ENCODE results near the gene GPRIN2.
"Not testable (repeated sequence)": the region's sequence is repeated elsewhere in the genome, so short reads cannot be mapped to it uniquely, and the experiment has no call there.

GPRIN2 gene

DNA sequence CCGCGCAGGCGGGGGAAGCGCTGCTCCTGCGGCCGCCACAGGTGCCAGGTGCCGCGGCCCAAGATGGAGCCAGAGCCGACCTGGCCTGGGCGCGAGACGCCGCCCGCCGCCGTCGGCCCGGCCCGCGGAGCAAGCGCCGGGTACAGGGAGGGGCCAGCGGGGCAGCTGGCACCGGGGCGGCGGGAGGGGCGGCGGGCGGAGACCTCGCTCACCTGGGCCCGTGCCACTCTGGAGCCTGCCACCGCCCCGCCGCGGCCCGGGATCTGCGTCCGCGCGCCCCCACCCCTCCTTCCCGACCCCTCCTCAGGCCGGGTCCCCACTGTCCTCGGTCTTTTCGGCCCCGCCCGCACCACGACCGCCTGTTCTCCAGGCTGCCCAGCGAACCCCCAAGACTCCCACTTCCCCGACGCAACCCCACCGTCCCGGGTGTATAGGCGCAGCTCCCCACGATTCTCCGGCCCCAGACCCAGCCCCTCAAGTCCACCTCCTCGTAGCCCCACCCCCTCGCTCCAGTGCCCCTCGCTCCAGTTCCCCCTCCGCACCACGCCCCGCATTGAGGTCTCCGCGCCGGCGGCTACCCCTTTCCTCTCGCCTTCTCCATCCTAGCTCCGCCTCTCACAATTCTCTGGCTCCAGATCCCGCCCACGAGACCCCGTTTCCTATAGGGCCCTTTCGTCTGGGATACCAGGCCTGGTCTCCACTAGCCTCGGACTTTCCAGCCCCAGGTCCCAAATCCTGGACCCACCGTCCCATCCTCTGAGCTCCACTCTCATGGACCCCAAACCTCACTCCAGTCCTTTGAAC, at the start of gene GPRIN2:
GPRIN2 (minus strand) TSS at position 144 of the 804 bp plus-strand sequence. CDS start 5,922 bp downstream, outside the sequence.
- H3K4me3 ChIP-seq (replicated peaks; ENCODE audit: low read depth, low read length), result peak within 1 kb of the TSS; percentile 15
- TF ChIP-seq, protein P1, sequence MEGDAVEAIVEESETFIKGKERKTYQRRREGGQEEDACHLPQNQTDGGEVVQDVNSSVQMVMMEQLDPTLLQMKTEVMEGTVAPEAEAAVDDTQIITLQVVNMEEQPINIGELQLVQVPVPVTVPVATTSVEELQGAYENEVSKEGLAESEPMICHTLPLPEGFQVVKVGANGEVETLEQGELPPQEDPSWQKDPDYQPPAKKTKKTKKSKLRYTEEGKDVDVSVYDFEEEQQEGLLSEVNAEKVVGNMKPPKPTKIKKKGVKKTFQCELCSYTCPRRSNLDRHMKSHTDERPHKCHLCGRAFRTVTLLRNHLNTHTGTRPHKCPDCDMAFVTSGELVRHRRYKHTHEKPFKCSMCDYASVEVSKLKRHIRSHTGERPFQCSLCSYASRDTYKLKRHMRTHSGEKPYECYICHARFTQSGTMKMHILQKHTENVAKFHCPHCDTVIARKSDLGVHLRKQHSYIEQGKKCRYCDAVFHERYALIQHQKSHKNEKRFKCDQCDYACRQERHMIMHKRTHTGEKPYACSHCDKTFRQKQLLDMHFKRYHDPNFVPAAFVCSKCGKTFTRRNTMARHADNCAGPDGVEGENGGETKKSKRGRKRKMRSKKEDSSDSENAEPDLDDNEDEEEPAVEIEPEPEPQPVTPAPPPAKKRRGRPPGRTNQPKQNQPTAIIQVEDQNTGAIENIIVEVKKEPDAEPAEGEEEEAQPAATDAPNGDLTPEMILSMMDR (IDR thresholded peaks at IDR 0.05; ENCODE audit: low read length, missing control alignments), result no peak
- no peak for DNase-seq (ENCODE audit: low read depth)

GRCh38 chr10:46600516-46600915, 44.1 kb upstream of the GPRIN2 start:
- DNase-seq (ENCODE audit: low read depth); H3K4me3 ChIP-seq (replicated peaks; ENCODE audit: low read depth, low read length): not testable (repeated sequence)

GRCh38 chr10:46597616-46598246, 41.3 kb upstream of the GPRIN2 start:
- not testable (repeated sequence) for DNase-seq (ENCODE audit: low read depth)
- peak overlapping the region; percentile 40 for H3K4me3 ChIP-seq (replicated peaks; ENCODE audit: low read depth, low read length)

- H3K4me3 ChIP-seq (replicated peaks; ENCODE audit: low read depth, low read length); DNase-seq (ENCODE audit: low read depth): not testable (repeated sequence)
Observed at GRCh38 chr10:46596570-46596969, 40.1 kb upstream of the GPRIN2 start.

- DNase-seq (ENCODE audit: low read depth); H3K4me3 ChIP-seq (replicated peaks; ENCODE audit: low read depth, low read length): not testable (repeated sequence)
Observed at GRCh38 chr10:46594453-46595063, 38.1 kb upstream of the GPRIN2 start.

- H3K4me3 ChIP-seq (replicated peaks; ENCODE audit: low read depth, low read length); DNase-seq (ENCODE audit: low read depth): not testable (repeated sequence)
Observed at GRCh38 chr10:46593307-46593706, 36.8 kb upstream of the GPRIN2 start.

- H3K4me3 ChIP-seq (replicated peaks; ENCODE audit: low read depth, low read length); DNase-seq (ENCODE audit: low read depth): not testable (repeated sequence)
Observed at GRCh38 chr10:46591053-46591452, 34.6 kb upstream of the GPRIN2 start.

GRCh38 chr10:46589589-46589988, 33.1 kb upstream of the GPRIN2 start:
- H3K4me3 ChIP-seq (replicated peaks; ENCODE audit: low read depth, low read length); DNase-seq (ENCODE audit: low read depth): not testable (repeated sequence)

DNA sequence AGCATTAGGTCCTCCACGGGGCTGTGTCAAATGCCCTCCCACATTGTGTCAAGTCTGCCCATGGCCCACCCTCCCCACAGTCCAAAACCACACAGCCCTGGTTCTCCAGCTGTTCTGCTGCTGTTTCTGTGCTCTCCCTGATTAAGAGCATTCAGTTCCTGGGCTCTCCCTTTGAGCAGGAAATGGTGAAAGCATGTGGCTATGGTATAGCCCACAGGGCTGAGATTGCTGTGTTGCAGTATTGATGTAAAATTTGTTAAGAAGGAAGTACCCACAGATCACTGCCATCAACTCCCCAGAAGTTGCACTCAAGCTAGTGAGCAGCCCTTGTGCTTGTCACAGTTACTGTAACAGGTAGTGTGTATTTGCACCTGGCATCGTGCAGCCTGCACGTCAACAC, 31.8 kb upstream of the GPRIN2 start:
- DNase-seq (ENCODE audit: low read depth), result not testable (repeated sequence)

DNA sequence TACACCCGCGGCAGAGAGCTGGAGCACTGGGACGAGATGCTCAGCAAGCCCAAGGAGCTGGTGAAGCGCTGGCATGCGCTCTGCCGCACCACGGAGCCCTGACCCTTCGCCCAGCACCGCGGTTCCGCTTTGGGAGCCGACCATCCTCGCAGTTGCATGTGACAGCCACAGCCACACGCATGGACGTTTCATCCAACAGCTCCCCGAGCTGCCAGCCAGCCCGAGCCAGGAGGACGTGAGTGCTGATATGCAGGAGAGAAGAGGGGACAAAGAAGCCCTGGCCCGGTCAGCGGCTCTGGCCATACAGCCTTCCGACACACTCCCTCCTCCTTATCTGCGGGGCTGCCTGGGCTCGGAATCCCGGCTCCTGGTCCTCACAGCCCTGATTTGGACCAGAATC, 31.1 kb upstream of the GPRIN2 start:
- DNase-seq (ENCODE audit: low read depth); H3K4me3 ChIP-seq (replicated peaks; ENCODE audit: low read depth, low read length): not testable (repeated sequence)

More for the DNA sequence above, 31.8 kb upstream of the GPRIN2 start:
- not testable (repeated sequence) for H3K4me3 ChIP-seq (replicated peaks; ENCODE audit: low read depth, low read length)

GRCh38 chr10:46585246-46585645, 28.8 kb upstream of the GPRIN2 start:
- not testable (repeated sequence) for H3K4me3 ChIP-seq (replicated peaks; ENCODE audit: low read depth, low read length); DNase-seq (ENCODE audit: low read depth)

GRCh38 chr10:46584196-46584595, 27.7 kb upstream of the GPRIN2 start:
- DNase-seq (ENCODE audit: low read depth), result not testable (repeated sequence)

GRCh38 chr10:46582568-46582967, 26.1 kb upstream of the GPRIN2 start:
- not testable (repeated sequence) for DNase-seq (ENCODE audit: low read depth); H3K4me3 ChIP-seq (replicated peaks; ENCODE audit: low read depth, low read length)

More at GRCh38 chr10:46584196-46584595, 27.7 kb upstream of the GPRIN2 start:
- H3K4me3 ChIP-seq (replicated peaks; ENCODE audit: low read depth, low read length), result not testable (repeated sequence)

DNA sequence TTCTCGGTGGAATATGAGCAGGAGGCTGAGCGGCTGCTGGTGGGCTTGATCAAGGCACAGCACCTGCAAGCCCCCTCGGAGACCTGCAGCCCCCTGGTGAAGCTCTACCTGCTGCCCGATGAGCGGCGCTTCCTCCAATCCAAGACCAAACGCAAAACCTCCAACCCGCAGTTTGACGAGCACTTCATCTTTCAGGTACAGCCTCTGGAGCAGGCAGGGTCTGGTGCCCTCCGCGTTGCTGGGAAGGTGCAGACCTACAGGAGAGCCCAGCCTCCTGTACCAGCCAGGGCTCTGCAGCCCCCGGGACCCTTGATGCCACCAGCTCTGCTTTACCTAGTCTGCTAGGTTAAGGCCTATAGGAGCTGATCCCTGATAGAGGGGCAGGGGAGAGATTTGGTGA, 25.5 kb upstream of the GPRIN2 start:
- DNase-seq (ENCODE audit: low read depth); H3K4me3 ChIP-seq (replicated peaks; ENCODE audit: low read depth, low read length): not testable (repeated sequence)

DNA sequence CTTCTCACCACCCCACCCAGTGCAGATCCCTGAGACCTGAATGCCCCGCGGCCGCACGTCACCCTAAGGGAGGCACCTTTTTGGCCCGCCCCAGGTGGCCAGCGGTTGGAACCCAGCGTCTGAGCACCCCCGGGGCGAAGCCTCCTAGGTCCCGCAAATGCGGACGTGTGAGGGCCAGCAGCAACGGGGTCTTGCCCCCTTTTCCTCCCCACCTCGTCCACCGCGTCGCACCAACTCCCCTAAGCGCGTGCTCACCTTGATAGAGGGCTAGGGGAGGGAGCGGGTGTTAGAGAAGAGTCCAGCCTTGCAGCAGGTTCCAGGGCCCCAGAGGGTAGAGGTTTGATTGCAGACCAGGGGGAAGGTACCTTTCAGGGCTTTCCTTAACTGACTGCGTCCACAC, 22.9 kb upstream of the GPRIN2 start:
- not testable (repeated sequence) for DNase-seq (ENCODE audit: low read depth); H3K4me3 ChIP-seq (replicated peaks; ENCODE audit: low read depth, low read length)

- DNase-seq (ENCODE audit: low read depth); H3K4me3 ChIP-seq (replicated peaks; ENCODE audit: low read depth, low read length): not testable (repeated sequence)
Observed at GRCh38 chr10:46578474-46579178, 22.2 kb upstream of the GPRIN2 start, which contains the start of gene SYT15. TSS of gene SYT15 (plus strand) at chr10:46579128. CDS start at chr10:46579169, 41 bp downstream.
